Osteocyte (in vitro differentiated cells): Measurements from ENCODE around the gene PAPOLA. TPM values are rescaled to one million over a fixed set of nuclear protein-coding genes. Genes with fewer than 3 reads are reported as not detected.
A peak's percentile ranks its signal among the peaks of the same experiment; 100 is the strongest.

Experiments used
- DNase-seq: peaks from one replicate; pipeline ENCODE4 v3.0.0; 2021; ENCODE audit warnings: mixed read lengths; ENCODE audit not compliant: unreplicated experiment; ENCODE audit errors: extremely low spot score
- H3K27ac Mint-ChIP-seq: one replicate; pipeline ENCODE4 v1.8.0; 2021; ENCODE audit warnings: mild to moderate bottlenecking, mixed read lengths; ENCODE audit not compliant: unreplicated experiment
- H3K27me3 Mint-ChIP-seq: one replicate; pipeline ENCODE4 v1.8.0; 2021; ENCODE audit warnings: mixed read lengths; ENCODE audit not compliant: unreplicated experiment
- H3K36me3 Mint-ChIP-seq: one replicate; pipeline ENCODE4 v1.8.0; 2021; ENCODE audit warnings: mixed read lengths; ENCODE audit not compliant: unreplicated experiment
- H3K4me1 Mint-ChIP-seq: one replicate; pipeline ENCODE4 v1.8.0; 2021; ENCODE audit warnings: mixed read lengths; ENCODE audit not compliant: unreplicated experiment
- H3K4me3 Mint-ChIP-seq: one replicate; pipeline ENCODE4 v1.8.0; 2021; ENCODE audit warnings: mild to moderate bottlenecking, moderate library complexity, mixed read lengths; ENCODE audit not compliant: unreplicated experiment
- H3K9me3 Mint-ChIP-seq: one replicate; pipeline ENCODE4 v1.8.0; 2021; ENCODE audit warnings: mixed read lengths; ENCODE audit not compliant: unreplicated experiment
- CTCF ChIP-seq: fragments of 200-600 bp; sonication (generic); IDR thresholded peaks from 2 replicates; pipeline ENCODE4 v1.5.0; 2021; ENCODE audit warnings: antibody characterized with exemption, mild to moderate bottlenecking, moderate library complexity
- total RNA-seq: library from RNA; stranded (reverse); gene quantifications from 2 replicates; pipeline ENCODE4 v1.2.1, GENCODE V29; 2021

PAPOLA gene
- total RNA-seq, 1 donor from 2014 or later, result 143 TPM

GRCh38 chr14:96579855-96580254, 77.7 kb downstream of the PAPOLA start:
- no peak for DNase-seq
- Mint-ChIP-seq H3K27ac (no peak overlapping the region), H3K9me3 (no peaks in the 10 kb centered on the region), H3K27me3 (peaks cover 3% of the 10 kb centered on the region), H3K36me3 (no peaks in the 10 kb centered on the region), H3K4me3 (no peak overlapping the region), H3K4me1 (no peaks in the 10 kb centered on the region)
- no peak for TF ChIP-seq CTCF

DNA sequence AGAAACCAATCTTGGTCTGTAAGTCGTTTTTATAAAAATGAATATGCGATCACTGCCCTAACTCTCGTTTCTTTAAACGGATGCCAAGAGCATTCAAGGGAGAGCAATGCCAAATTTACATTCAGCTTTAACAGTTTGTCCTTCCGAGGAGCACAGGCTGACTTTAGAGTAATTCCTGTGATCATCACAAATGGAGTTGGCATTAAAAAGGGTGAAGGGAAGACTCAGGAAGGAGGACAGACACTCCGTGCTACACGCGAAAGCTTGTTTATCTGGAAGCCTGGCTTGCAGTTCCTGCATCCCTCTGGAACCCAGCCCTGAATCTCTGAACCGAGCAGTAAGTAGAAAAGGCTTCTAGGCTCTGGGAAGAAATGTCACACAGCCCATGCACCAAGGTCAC, 78.4 kb downstream of the PAPOLA start:
- H3K36me3 Mint-ChIP-seq, result no peaks in the 10 kb centered on the region

DNA sequence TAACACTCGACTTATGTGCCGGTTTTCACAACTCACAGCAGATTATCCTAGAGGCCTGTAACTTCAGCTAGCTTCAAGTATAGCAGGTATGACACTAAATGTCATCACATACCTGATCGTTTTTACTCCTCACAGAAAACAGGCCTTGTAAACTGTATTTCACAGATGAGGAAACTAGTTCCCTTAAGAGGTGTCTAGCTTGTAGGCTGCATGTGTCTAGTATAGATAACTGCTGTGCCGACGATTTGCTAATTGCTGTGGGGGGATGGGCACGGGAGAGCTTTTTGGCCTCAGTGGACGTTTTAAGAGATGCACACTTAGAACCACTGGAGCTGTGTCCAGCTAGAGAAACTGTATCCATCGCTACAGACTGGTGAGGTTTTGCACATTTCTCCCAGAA, 78.8 kb downstream of the PAPOLA start:
- Mint-ChIP-seq H3K9me3 (no peaks in the 10 kb centered on the region), H3K27me3 (peaks cover 13% of the 10 kb centered on the region), H3K36me3 (no peaks in the 10 kb centered on the region), H3K4me1 (no peaks in the 10 kb centered on the region), H3K4me3 (no peak overlapping the region), H3K27ac (no peak overlapping the region)
- no peak for TF ChIP-seq CTCF
- DNase-seq, result no peak

More for the DNA sequence above, 78.4 kb downstream of the PAPOLA start:
- Mint-ChIP-seq H3K4me3 (no peak overlapping the region), H3K27me3 (peaks cover 8% of the 10 kb centered on the region), H3K27ac (no peak overlapping the region), H3K9me3 (no peaks in the 10 kb centered on the region), H3K4me1 (no peaks in the 10 kb centered on the region)
- DNase-seq, result no peak
- TF ChIP-seq CTCF, result no peak

GRCh38 chr14:96581902-96582301, 79.7 kb downstream of the PAPOLA start:
- Mint-ChIP-seq H3K36me3 (no peaks in the 10 kb centered on the region), H3K9me3 (no peaks in the 10 kb centered on the region), H3K27me3 (peaks cover 13% of the 10 kb centered on the region), H3K27ac (no peak overlapping the region), H3K4me1 (no peaks in the 10 kb centered on the region), H3K4me3 (no peak overlapping the region)
- no peak for TF ChIP-seq CTCF
- DNase-seq, result peak; percentile 75

DNA sequence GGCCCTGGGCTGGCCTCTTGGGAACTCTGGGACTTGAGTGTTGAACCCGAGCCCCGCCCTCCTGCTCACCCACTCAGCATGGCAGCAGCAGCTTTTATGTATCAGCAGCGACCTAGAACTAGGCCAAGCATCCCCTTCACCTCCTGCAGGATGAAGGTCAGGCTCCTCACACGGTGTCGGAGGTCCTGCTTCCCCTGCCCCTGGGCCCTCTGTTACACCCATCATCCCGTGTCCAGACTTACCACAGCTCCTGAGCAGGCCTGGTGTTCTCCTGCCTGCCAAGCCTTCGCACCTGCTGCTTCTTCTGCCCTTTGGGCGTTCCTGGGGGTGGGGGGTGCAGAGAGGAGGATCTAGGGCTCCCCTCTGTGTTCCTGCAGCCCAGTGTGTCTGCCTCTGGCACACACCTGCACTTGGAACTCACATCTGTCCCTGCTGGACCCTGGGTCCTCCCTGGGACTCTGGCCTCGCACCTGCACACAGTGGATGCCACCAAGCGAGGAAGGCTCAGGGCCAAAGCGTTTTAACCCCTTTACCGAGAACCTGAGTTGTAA, 80.3 kb downstream of the PAPOLA start:
- Mint-ChIP-seq H3K27me3 (peaks cover 13% of the 10 kb centered on the region), H3K36me3 (no peaks in the 10 kb centered on the region), H3K4me3 (no peak overlapping the region), H3K9me3 (no peaks in the 10 kb centered on the region), H3K4me1 (no peaks in the 10 kb centered on the region), H3K27ac (no peak overlapping the region)
- no peak for TF ChIP-seq CTCF
- DNase-seq, result peak; percentile 69
